DMS 273 (cell line): ENCODE measurements around the gene TARP.
"Not testable (repeated sequence)": the region's sequence is repeated elsewhere in the genome, so short reads cannot be mapped to it uniquely, and the experiment has no call there.

Experiments
- DNase-seq: peaks from one replicate; lab custom pipeline; 2025; ENCODE audit not compliant: unreplicated experiment; lab: John Stamatoyannopoulos, UW

The TARP gene

GRCh38 chr7:38262545-38262944 is 10.9 kb downstream of the TARP start:
- DNase-seq = no peak

DNA sequence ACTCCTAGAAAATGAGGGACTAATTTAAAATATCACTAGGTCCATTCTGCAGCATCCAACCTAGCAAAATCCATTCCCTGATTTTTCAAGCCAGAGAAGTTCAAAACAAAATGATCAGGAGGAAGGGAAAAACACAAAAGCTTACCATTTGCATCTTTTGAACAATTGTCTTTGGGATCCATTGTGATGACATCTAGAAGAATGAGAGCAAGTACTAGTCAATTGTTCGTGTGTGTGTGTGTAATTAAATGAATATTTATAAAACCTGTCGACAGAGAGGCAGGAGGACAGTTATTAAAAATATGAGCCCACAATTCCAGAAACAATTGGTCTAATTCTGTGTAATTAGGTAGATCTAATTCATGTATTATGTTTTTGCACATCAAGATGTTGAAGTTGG is 11.4 kb downstream of the TARP start:
- DNase-seq = not testable (repeated sequence)

- DNase-seq = not testable (repeated sequence)
Observed at GRCh38 chr7:38261601-38262000, 11.8 kb downstream of the TARP start.

- not testable (repeated sequence) for DNase-seq
Observed at GRCh38 chr7:38259157-38259556, 14.3 kb downstream of the TARP start.

- DNase-seq = no peak
Observed at GRCh38 chr7:38257350-38257677, 16.1 kb downstream of the TARP start.

DNA sequence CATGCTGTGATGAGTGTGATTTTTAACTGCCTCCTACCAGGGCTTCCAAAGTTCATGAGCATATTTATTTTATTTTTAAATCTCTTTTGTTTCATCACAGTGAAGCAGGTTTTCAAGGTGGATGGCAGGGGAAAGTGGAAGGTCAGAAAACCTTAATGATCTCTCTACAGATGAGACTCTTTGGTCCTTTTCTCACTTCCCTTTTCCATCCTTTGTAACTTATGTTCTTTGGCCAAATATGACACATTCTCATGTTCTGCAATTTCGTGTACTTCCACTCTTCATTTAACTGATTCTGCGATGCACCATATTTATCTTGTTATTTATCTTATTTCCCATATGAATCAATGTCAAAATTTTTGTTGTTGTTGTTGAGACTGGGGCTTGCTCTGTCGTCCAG is 23.6 kb downstream of the TARP start:
- not testable (repeated sequence) for DNase-seq

GRCh38 chr7:38248069-38248567 is 25.3 kb downstream of the TARP start:
- no peak for DNase-seq

DNA sequence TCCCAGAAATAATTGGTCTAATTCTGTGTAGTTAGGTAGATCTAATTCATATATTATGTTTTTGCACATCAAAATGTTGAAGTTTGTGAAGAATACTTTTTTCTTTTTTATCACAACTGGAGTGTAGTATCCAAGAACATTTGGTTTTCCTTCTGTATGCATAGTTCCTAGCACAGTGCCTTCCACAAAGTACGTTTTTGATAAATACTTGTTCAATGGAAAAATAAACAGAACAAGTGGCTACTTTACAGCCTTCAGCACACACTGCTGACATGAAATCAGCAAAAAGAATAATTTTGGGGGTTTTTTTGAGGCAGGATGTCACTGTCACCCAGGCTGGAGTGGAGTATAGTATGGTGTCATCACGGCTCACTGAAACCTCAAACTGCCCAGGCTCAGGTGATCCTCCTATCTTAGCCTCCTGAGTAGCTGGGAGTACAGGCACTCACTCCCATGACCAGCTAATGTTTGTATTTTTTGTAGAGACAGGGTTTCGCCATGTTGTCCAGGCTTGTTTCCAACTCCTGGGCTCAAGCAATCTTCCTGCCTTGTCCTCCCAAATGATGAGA is 27.9 kb downstream of the TARP start:
- no peak for DNase-seq

DNA sequence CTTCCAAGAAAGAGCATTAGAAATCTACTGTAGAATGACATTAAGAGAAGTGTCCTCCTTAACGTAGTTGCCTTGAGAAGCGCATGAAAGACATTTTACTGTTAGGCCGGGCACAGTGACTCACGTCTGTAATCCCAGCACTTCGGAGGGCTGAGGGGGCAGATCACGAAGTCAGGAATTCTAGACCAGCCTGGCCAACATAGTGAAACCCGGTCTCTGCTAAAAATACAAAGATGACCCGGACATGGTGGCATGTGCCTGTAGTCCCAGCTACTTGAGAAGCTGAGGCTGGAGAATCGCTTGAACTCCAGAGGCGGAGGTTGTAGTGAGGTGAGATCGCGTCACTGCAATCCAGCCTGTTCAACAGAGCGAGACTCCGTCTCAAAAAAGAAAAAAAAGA is 28.9 kb downstream of the TARP start:
- no peak for DNase-seq

DNA sequence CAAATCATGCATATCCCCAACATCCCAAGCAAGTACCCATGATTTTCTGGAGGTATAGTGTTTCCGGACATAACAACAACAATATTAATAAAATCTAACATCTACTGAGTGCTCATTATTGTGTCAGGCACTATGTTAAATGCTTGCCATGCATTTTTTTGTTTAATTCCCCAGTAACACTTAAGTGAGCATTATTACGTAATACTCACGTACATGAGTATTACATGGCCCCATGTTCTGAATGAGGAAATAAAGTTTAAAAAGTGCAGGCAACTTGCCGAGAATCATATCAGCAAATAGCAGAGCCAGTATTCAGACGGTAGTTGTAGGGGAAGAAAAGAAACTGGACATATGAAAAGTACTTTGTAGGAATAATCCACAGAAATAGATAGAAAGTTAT is 30.1 kb downstream of the TARP start:
- DNase-seq = not testable (repeated sequence)

- no peak for DNase-seq
Observed at GRCh38 chr7:38242814-38243213, 30.6 kb downstream of the TARP start.

DNA sequence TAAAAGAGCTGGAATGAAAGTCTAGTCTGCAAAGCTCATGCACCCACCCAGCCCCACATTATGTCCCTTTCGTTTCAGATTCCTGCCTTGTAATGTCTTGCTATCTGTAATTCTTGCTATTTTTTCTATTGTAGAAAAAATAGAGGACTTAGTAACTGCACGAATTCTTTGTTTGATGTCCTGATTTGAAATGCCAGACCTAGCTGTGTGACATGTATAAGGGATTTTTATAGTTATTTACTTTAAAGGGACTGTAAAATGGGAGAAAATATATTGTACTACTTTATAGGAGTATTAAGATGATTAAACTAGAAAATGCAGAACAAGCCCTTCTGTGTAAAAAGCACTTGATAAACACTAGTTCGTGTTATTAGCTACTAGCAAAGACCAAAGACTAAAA is 32.4 kb downstream of the TARP start:
- DNase-seq = no peak

GRCh38 chr7:38239129-38239528 is 34.3 kb downstream of the TARP start:
- not testable (repeated sequence) for DNase-seq

GRCh38 chr7:38235606-38236005 is 37.8 kb downstream of the TARP start:
- DNase-seq = no peak

- not testable (repeated sequence) for DNase-seq
Observed at GRCh38 chr7:38234759-38235158, 38.7 kb downstream of the TARP start.

DNA sequence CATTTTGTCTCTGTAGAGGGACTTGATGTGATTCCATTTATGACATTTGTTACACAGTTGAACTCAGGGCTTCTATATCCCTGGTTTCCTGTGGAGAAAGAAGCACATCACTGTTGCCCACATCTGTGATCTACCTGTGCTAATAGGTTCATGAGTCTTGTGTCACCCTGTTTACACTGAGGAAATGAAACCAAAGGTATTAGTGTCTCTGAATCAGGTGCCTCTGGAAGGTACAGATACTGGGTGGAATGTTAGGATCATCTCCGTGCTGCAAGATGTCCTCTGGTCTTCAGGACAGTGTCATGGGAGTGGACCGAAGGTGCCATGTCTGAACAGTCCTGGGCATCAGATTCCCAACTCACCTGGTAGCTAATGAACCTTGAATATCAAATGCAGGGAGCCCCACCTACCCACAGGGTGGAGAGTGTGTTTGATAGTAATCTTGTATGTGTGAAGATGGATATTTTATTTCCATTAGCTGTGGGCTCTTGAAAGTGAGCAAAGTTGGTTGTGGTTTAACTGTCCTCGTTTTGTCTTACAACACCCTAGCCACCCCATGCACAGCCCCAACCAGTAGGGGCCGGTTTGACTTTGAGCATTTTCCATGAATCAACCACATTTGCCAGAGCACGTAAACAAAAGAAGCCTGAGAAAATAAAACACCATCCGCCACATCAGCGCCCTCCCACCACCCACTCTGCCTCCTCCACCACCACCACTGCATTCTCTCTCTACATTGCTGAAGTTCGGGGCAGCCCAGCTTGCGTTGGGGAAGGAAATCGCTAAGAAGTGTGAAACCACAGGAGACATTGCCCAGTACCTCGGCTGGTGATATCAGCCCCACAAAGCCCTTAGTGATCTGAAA is 40.7 kb downstream of the TARP start:
- no peak for DNase-seq

DNA sequence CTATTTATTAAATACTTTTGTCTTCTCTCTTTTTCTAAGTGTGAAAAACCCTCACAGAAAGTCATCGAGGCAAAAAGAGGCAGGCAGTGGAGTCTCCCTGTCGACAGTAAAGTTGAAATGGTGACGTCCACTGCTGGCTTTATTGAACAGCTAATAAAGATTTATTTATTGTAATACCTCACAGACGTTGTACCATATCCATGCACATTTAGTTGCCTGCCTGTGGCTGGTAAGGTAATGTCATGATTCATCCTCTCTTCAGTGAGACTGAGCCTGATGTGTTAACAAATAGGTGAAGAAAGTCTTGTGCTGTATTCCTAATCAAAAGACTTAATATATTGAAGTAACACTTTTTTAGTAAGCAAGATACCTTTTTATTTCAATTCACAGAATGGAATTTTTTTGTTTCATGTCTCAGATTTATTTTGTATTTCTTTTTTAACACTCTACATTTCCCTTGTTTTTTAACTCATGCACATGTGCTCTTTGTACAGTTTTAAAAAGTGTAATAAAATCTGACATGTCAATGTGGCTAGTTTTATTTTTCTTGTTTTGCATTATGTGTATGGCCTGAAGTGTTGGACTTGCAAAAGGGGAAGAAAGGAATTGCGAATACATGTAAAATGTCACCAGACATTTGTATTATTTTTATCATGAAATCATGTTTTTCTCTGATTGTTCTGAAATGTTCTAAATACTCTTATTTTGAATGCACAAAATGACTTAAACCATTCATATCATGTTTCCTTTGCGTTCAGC is 43.4 kb downstream of the TARP start:
- no peak for DNase-seq

DNA sequence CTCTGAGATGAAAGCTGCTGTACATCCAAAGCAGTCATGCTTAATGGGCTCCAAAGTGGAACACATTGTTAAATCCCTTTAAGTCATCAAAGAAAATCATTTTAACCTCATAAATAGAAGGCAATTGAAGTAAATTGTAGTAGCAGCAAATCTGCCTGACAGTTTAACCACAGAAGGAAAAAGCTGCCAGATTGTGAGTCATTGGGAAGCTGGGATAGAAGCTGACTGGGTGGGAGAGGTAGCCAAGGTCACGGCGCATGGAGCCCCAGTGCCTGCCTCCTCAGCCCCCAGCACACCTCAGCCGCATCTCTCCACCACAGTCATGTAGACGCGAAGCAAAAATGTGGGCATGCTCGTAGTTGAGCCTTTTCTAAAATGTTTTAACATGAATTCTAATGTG is 44.0 kb downstream of the TARP start:
- no peak for DNase-seq

DNA sequence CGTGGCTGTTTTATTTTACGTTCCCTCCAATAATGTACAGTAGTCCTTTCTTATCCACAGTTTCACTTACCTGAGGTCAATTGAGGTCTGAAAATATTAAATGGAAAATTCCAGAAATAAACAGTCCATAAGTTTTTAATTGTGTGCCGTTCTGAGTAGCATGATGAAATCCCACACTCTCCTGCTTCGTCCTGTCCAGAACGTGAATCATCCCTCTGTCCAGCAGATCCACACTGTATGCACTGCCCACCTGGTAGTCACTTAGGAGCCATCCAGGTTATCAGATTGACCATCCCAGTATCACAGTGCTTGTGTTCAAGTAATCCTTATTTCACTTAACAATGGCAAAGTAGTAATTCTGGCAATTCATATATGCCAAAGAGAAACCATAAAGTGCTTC is 49.0 kb downstream of the TARP start:
- DNase-seq = no peak

DNA sequence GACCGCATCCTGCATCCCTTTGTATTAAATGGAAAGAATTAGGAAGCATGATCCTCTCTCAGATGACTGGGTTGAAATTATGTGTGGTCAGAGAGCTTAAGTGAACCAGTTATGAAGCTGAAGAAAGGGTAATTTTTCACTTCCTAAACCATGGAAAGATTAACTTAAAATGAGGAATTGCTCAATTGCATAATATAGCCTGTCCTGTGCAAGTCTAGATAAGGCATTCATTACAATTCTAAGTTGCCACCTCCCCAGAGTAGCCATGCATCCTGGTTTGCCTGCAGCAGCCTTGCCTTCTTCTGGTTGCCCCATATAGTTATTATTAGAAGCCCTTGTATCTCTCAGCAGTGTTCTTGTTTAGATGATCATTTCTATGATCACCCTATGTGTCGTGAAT is 50.1 kb downstream of the TARP start:
- no peak for DNase-seq

DNA sequence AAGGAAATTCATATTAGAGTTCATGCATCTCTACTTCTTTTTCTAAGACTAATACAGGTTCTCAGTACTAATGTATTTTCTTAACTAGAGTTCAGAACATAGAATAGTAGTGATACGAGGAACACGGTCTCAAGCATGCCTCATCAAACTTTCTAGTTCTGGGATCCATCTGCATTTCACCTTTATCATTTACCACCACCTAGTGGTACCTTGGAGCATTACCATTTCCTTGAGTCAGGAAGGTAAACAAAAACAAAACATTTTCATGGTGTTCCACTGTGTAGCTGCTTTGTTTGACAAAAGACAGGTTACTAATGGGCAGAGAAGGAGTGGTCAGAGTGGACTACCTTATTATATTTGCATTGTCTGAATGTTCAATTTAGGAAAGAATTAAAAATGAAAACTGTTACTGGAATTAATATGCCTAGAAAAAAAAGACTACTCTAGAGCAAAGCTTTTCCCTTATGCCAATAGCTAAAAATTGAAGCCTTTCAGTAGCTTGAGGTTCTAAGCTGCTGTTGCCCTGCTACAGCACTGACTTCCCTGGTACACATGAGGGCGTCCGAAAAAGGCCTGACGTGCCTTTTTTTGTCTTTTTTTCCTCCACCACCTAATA is 50.8 kb downstream of the TARP start:
- DNase-seq = peak; percentile 84
